GM18909 (cell line): ENCODE data around the gene P2RY6.

Source experiments
- ATAC-seq: cut with Tn5 transposase; IDR thresholded peaks from one replicate; pipeline ENCODE4 v1.9.1; 2021; ENCODE audit warnings: mild to moderate bottlenecking; ENCODE audit not compliant: unreplicated experiment, poor library complexity

Gene P2RY6

GRCh38 chr11:73312036-73312435 lies 39.9 kb downstream of the P2RY6 start:
- ATAC-seq: no peak

- ATAC-seq: no peak
Measured at GRCh38 chr11:73312851-73313327, 40.8 kb downstream of the P2RY6 start.

DNA sequence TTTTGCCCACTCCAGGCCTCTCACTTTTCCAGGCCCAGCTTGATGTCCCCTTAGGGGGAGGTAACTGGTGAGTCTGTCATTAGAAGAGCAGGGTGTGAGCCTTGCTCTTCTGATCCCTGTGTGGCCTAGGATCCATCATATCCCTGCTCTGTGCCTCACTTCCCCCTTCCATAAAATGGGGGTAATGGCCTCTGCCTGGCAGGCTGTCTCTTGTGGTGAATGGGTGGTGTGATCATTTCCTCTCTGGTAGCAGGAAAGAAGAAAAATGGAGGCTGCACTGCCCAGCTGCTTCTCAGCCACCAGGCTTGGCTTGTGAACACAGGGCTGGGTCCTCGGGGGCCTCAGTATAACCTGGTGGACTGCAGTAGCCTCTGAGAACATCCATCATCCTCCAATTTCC lies 41.5 kb downstream of the P2RY6 start:
- ATAC-seq: no peak

DNA sequence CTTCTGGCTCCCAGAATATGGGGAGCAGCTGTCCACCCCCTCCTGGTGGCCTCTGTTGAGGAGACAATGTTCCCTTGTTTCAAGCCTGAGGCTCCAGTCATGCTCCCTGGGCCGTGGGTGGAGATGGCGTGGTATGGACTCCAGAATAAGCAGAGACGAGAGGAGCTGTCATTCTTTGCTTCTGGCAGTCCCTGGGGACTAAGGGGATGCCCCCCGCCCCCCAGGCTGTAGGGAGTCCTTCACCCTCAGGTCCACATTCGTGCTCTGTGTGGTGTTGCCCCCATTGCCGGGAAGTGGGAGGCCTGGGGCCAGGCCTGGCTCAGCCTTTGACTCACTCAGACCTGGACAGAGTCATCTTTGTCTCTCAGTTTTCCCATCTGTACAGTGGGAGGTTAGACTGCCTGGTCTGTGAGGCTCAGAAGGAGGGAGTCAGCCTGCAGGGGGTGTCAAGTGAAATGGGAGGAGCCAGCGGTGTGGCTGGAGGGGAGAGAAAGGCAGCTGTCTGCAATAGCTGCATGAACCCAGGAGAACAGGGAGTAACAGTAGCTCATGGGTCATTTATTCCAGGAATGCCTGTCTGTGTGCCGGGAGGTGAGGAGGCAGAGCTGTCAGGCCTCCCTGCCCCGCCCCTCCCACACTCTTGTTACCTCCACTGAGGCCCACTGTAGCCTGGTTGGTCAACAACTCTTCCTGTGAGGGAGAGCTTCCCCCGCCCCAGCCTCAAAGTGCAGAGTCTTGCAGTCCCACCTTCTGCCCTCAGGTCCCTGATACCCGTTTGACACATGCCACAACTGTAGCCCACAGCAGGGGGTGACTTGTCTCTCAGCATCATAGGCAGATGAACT lies 42.2 kb downstream of the P2RY6 start:
- no peak for ATAC-seq

DNA sequence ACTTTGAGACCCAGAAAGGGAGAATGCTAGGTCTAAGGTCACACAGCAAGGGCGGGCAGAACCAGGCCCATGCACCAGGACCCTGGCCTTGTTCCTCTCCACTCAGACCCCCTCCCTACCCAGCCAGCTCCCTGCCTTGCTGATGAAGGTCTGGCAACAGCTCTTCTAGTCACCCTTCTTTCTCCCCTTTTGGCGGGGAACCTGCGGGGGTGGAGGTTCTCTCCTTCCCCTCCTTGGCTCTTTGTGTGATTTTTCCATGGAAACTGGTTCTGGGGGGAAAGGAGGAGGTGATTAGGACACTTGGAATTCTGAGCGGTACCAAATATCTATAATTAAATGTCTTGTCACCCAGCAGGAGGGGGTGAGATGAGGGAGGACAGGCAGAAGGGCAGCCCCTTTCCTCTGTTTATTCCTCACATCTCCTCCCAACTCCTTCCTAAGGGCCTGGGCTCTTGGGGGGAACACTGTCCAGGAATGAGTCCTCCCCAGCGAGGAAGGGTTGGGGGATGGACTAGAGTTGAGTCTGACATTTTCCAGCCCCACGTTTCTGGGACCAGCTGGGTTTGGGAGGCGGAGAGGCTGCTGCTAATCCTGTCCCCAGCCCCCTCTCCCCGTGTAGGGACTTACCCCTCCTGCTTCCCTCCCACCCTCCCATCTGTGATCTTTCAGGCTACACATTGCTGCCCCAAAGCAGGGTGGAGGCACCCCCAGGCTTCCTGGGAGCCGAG lies 43.3 kb downstream of the P2RY6 start:
- ATAC-seq: no peak

DNA sequence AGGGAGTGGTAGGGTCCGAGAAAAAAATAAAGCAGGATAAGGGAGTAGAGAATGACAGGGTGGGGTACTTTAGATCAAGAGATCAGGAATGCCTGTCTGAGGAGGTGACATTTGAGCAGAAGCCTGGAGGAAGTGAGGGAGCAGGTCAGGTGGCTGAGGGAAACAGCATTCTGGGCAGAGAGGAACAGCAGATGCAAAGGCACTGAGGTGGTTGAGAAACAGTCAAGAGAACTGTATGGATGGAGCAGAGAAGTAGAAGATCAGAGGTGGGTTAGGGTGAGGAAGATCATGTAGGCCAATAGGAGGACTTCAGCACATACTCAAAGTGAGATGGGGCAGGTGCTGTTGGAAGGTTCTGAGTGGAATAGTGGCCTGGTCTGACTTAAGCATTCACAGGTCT lies 44.3 kb downstream of the P2RY6 start:
- ATAC-seq: no peak

DNA sequence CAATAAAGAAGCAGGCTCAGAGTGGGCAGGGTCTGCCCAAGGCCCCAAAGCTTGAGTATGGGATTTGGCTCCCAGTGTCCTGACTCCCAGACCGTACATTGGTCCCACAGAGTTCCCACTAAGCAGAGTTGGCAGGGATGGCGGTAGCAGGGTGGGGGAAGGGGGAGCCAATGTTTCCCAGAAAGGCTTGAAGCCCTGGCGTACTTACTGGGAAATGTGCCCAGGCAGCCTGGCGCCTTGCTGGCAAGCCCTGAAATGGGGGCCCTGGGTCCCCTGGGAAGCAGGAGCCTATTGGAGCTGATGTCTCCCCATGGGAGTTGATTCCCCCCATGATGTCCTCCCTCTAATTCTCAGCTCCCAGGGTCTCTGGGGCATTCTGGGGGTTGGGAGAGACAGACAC lies 45.2 kb downstream of the P2RY6 start:
- no peak for ATAC-seq

DNA sequence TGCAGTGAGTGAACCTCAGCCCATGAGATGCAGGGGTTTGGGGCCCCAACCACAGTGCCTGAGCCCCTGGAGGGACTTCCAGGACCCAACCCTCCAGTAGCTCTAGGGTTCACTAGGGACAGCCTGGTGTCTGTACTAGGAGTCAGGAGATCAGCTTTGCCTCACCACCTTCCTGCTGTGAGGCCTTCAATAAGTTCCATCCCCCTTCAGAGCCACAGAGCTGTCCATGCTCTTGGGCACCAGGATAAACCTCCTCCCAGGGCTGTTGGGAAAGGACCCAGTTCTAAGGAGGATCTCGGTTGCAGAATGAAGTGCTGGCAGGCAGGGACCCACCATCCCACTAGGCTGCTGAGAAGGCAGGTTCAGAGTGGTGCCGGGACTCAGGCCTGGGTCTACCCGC lies 45.7 kb downstream of the P2RY6 start:
- no peak for ATAC-seq

DNA sequence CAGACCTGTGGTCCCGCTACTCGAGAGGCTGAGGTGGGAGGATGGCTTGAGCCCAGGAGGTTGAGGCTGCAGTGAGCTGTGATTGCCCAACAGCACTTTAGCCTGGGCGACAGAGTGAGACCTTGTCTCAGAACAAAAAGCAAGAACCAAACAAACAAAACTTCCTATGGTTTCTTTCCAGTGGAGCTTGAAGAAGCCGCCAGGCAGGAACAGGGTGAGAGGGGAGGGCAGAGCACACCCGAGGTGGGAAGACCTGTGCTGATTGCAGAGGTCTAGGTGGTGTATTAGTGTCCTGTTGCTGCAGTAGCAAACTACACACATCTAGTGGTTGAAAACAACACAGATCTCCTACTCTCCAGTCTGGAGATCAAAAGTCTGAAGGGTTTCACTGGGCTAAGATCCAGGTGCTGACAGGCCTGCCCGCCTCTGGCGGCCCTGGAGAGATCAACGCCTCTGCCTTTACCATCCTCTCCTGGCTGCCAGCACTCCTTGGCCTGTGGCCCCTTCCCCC lies 46.4 kb downstream of the P2RY6 start:
- no peak for ATAC-seq

GRCh38 chr11:73320763-73321603 lies 48.8 kb downstream of the P2RY6 start:
- no peak for ATAC-seq

DNA sequence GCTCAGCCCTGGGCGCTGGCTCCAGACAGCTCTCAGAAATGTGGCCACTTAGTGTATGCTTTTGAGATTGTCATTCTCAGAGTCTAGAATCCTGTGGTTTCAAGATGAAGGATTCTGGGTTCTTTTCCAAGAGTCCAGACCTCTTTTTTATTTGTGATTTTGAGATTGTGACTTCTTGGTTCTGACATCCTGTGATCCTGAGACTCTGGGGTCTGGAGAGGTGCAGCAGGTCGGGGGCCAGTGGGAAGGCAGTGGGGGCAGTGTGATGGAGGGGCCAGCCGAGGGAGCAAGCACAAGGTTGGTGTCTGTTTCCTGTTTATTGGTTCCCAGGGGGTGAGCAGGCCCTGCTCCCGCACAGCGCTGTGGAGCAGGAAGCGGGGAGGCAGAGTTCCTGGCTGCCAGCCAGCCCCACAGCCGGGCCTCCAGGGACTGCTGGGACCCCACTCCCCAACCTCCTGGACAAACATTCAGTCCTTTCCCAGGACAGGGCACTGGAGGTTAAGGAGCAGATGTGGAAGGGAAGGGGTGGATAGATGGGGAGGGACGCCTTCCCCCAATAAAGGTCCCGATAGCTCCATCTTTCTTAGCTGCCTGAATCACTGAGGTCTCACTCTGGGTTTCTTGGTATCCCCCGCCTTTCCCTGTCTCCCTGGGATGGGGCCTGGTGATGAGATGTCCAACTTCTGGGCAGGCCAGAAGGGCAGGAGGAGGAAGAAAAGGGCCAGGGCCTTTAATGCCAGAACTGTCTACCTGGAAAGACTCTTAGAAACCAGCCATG lies 49.7 kb downstream of the P2RY6 start:
- ATAC-seq: no peak

DNA sequence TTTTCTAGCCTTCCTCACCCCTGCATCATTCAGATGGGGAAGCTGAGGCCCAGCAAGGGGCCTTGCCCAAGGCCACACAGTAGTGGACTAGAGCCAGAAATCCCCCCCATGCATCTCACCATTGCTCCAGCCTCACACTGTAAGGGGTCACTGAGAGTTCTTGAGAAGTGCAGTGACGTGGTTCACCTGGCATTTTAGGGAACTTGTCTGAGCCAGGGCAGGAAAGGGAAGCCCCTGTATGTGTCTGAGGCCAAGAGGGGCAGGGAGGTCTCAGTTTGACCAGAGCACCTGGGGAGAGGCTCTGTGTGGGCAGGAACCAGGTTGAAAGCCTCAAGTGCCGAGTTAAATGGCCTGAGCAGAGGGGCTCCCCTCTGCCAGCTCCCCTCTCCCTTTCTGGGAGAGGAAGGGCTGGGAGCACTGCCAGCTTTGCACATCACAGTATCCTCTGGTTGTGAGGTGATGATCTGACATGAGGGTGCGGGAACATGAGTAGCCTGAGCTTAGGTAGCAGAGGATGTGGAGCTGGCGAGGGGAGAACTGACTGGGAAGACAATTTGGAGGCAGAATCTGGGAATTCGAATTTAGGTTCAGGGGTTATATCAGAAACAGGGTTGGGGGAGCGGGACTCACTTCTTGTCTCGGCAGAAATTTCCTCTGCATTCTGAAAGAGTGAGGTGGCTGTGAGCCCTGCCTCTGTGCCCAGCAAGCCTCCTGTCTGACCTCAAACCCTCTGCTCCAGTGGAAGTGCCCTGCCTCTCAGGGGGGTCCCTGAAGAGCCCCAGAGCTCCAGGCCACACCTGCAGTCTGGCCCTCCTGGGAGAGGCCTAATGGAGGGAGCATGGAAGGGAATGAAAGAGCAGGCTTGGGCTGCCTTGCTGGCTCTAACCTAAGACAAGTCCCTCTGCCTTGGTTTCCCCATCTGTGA lies 50.5 kb downstream of the P2RY6 start:
- no peak for ATAC-seq

DNA sequence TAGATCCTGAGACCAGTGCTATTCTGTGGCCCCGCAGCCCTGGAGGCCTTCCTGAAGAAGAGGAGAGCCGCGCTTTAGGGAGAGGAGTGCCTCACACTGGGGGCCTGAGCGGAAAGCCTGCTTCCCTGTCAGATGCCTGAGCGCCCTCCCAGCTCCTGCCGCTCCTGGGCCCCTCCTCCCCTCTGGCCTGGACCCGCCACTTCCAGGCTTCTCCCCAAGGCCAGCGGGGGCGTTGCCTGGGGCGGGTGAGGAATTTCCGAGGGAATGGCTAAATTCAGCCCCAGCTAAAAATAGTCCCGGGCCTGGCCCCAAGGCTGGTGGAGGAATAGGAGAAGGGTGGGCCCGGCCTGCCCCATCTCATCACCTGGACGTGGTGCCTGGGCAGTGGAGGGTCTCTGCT lies 51.3 kb downstream of the P2RY6 start:
- no peak for ATAC-seq

- no peak for ATAC-seq
Measured at GRCh38 chr11:73324116-73324515, 52.0 kb downstream of the P2RY6 start.

DNA sequence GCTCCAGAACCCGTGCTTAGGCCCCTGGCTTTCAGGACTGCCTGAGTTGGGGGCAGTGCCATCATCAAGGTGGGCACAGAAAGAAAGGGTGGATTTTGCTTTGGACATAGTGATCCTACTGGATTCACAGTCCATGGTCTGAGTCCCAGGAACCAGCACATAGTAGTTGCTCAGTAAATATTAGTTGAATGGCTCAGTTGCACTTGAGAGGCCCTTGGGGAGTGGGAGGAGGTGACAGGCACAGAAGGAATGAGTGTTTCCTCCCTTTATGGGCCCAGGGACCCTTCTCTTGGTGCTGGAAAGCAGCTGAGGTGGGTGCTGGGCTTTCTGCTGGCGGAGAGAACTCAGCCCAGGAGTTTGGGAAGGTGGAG lies 52.5 kb downstream of the P2RY6 start:
- ATAC-seq: peak; percentile 11

DNA sequence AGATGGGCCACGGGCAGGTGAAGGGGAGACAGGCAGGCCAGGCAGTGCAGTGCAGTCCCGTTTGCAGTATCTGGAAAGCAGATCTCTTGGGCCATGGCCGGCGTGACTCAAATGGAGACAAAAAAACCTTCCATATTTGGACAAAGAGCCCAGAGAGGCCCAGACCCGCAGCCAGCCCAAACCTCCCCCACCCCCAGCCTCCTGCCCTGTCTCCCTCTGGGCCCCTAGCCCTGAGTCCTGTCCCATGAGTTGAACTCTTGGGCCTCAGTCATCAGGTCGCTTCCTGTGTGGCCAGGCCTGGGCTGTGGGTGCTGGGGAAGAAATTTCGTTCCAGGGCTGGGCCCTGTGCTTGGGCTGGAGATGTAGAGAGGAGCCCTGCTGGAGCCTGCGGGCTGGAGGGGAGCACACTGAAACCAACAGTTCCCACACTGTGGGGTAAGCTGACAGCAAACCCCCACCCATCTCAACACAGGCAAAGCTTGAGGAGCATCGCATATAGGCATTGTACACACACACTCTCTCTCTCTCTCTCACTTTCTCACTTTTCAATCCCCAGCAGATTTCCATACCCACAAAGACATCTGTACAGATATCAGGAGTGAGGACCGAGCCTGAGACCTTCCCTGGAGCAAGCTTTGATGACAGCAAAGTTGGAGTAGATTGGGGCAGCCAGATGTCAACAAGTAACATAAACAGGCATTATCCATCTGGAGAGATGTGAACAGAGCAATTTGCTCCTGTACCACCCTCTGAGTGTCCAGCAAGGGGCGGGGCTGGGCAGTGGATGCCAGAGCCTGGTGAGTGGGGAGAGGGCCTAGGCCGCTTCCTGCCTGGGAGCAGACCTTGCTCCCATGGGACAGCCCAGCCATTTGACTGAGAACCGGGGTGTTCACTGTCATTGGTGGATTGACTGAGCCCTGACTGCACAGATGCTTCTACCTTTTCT lies 53.2 kb downstream of the P2RY6 start:
- peak; percentile 73 for ATAC-seq

GRCh38 chr11:73326929-73327811 lies 55.0 kb downstream of the P2RY6 start:
- ATAC-seq: no peak
